ENCODE measurements around the gene DCDC2C. TPM values are rescaled to one million over a fixed set of nuclear protein-coding genes. Genes with fewer than 3 reads are reported as not detected.

The DCDC2C gene
- total RNA-seq, 2 experiments from 2014 or later, result not detected

DNA sequence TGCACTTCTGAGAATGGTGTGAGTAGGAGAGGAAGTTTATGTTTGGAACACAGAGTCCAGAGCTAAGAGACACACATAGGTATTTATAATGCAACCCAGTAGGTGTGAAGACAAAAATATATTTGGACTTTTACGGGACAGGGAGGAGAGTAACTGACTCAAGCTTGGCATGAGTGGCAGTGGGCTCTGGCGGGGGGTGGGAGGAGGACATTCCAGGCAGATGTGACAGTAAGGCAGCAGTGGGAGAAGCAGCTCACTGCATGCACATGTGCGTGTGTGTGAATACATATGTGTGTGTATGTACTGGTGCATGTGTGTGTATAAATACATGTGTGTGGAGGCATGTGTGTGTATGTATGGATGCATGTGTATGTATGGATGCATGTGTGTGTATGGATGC lies 51.4 kb downstream of the DCDC2C start:
- H3K27me3 Mint-ChIP-seq (ENCODE audit: low read depth), result peaks cover 16% of the 10 kb centered on the region
- H3K4me3 Mint-ChIP-seq, result no peak overlapping the region
- no peaks in the 10 kb centered on the region for H3K9me3 Mint-ChIP-seq
- intact Hi-C loops (cut with micrococcal nuclease), result no loop called here
- DNase-seq, result no peak
- H3K4me1 Mint-ChIP-seq (ENCODE audit: low read depth), result no peaks in the 10 kb centered on the region
- no peaks in the 10 kb centered on the region for H3K36me3 Mint-ChIP-seq (ENCODE audit: low read depth)
- CTCF ChIA-PET, result no interaction called here
- no peak overlapping the region for H3K27ac Mint-ChIP-seq

DNA sequence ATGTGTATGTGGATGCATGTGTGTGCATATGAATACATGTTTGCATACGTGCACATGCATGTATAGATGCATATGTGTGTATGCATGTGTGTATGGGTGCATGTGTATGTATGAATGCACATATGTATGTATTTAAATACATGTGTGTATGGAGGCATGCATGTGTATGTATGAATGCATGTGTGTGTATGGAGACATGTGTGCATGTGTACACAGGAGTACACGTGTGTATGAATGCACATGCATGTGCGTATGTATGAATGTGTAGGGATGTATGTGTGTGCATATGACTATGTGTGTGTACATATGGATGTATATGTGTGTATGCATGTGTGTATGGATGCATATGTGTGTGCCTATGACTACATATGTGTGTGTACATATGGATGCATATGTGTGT lies 51.9 kb downstream of the DCDC2C start:
- no peak for DNase-seq
- no peaks in the 10 kb centered on the region for H3K36me3 Mint-ChIP-seq (ENCODE audit: low read depth)
- peaks cover 19% of the 10 kb centered on the region for H3K27me3 Mint-ChIP-seq (ENCODE audit: low read depth)
- intact Hi-C loops (cut with micrococcal nuclease), result no loop called here
- no peaks in the 10 kb centered on the region for H3K9me3 Mint-ChIP-seq
- no peak overlapping the region for H3K27ac Mint-ChIP-seq
- no peak overlapping the region for H3K4me3 Mint-ChIP-seq
- no peaks in the 10 kb centered on the region for H3K4me1 Mint-ChIP-seq (ENCODE audit: low read depth)
- CTCF ChIA-PET, result no interaction called here

DNA sequence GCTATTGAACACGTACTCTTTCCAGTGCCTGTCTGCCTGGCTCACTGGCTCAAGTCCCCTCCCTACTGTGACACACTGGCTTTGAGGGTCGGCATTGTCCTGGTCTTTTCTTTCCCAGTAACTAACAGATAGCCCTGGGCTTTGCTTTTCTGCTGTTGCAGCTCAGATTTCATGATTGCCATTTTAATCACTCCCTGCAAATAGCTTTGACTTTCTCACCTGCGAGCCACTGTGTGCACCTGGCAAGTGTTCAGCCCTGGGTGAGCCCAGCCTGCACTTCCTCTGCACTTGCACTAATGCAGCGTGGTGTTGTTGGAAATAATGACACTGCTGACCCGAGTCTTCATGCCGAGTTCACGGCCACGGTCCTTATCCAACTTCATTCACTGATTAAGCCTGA lies 52.9 kb downstream of the DCDC2C start:
- no peak for DNase-seq
- Mint-ChIP-seq H3K9me3 (no peaks in the 10 kb centered on the region), H3K36me3 (ENCODE audit: low read depth) (no peaks in the 10 kb centered on the region), H3K4me1 (ENCODE audit: low read depth) (no peaks in the 10 kb centered on the region), H3K27me3 (ENCODE audit: low read depth) (peaks cover 15% of the 10 kb centered on the region), H3K4me3 (no peak overlapping the region), H3K27ac (no peak overlapping the region)
- intact Hi-C loops (cut with micrococcal nuclease), result no loop called here
- CTCF ChIA-PET, result no interaction called here

DNA sequence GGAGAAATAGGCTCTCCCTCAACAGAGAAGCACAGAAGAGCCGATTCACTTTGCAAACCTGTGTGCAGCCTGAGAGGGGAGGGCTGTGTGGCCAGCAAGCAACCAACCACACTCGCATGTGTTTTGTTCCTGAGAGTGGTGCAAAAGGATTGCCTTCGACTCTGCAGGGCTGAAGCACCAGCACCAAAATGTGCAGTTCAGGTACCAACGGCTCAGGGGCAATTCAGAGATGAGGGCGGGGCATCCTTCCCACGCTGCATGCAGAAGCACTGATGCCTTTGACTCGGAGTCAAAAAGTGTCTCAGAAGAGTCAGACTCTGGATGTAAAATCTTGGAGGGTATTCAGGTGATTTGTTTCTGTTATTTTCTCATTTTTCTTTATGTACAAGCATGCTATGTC lies 55.5 kb downstream of the DCDC2C start:
- H3K4me3 Mint-ChIP-seq, result no peak overlapping the region
- intact Hi-C loops (cut with micrococcal nuclease), result no loop called here
- no peaks in the 10 kb centered on the region for H3K4me1 Mint-ChIP-seq (ENCODE audit: low read depth)
- CTCF ChIA-PET, result interaction anchor here (1.6 kb wide), 1 partner anchor 22 kb away, joined by 5 read pairs; no protein-coding TSS in a partner anchor
- peaks cover 17% of the 10 kb centered on the region for H3K27me3 Mint-ChIP-seq (ENCODE audit: low read depth)
- DNase-seq, result no peak
- H3K36me3 Mint-ChIP-seq (ENCODE audit: low read depth), result no peaks in the 10 kb centered on the region
- no peaks in the 10 kb centered on the region for H3K9me3 Mint-ChIP-seq
- H3K27ac Mint-ChIP-seq, result no peak overlapping the region

DNA sequence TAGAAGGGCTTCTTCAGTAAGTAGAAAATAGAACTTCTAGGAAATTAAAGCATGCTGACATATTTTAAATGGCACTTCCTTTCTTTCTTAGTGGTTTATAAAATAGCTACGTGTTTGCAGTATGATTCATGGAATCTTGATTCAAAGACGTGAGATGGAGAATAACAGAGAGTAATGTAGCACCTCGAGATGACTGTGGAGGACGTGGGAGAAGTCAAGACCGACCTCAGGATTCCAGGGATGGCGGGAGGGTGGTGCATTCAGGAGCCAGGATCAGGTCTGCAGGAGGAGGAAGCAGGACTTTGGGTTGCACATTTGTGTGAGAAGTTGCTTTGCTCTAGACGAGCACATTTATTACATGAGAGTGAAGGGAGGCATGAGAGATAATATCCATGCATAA lies 56.0 kb downstream of the DCDC2C start:
- intact Hi-C loops (cut with micrococcal nuclease), result no loop called here
- H3K27ac Mint-ChIP-seq, result no peak overlapping the region
- no peaks in the 10 kb centered on the region for H3K36me3 Mint-ChIP-seq (ENCODE audit: low read depth)
- H3K27me3 Mint-ChIP-seq (ENCODE audit: low read depth), result peaks cover 17% of the 10 kb centered on the region
- CTCF ChIA-PET, result interaction anchor here (1.6 kb wide), 1 partner anchor 21 kb away, joined by 5 read pairs; no protein-coding TSS in a partner anchor
- DNase-seq, result no peak
- no peaks in the 10 kb centered on the region for H3K9me3 Mint-ChIP-seq
- no peak overlapping the region for H3K4me3 Mint-ChIP-seq
- no peaks in the 10 kb centered on the region for H3K4me1 Mint-ChIP-seq (ENCODE audit: low read depth)

DNA sequence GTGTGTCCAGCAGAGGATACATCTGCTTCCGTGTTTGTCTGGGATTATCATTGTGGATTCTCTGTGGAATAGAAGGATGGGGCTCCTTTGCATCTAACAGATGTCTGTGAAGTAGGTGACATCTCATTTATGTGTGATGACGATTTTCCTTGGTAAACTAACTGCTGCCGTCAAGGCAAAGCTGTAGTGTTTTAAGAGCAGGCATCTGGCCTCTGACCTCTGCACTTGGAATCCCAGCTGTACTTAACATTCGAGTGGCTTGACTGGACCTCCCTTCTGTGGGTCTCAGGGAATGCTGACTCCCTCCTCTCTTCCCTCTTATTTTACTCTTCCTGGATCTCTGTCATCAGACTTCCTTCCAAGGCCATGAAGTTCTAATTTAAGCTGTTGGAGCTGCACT lies 56.4 kb downstream of the DCDC2C start:
- Mint-ChIP-seq H3K4me3 (no peak overlapping the region), H3K27me3 (ENCODE audit: low read depth) (peaks cover 17% of the 10 kb centered on the region), H3K4me1 (ENCODE audit: low read depth) (no peaks in the 10 kb centered on the region), H3K36me3 (ENCODE audit: low read depth) (no peaks in the 10 kb centered on the region), H3K9me3 (no peaks in the 10 kb centered on the region), H3K27ac (no peak overlapping the region)
- no peak for DNase-seq
- CTCF ChIA-PET, result interaction anchor here (1.6 kb wide), 1 partner anchor 21 kb away, joined by 5 read pairs; no protein-coding TSS in a partner anchor
- intact Hi-C loops (cut with micrococcal nuclease), result no loop called here

DNA sequence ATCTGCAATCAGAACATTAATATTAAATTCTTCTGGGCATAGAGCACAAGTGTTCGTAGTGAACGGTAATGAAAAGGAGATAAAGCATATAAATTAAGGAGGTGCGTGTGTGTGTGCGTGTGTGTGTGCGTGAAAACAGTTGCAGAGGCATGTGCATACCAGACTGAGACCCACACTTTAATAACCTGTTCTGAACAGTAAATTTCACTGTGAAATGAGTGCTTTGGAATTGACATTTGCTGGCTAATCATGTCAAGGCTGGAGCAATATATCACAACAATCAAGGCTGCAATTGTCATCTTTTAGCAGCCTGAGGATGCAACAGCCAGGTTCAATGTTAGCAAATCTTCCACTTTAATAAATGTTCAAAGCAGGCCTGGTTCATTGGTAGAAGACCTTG lies 57.9 kb downstream of the DCDC2C start:
- CTCF ChIA-PET, result interaction anchor here (1.0 kb wide), 1 partner anchor 18 kb away, joined by 4 read pairs; no protein-coding TSS in a partner anchor
- Mint-ChIP-seq H3K36me3 (ENCODE audit: low read depth) (no peaks in the 10 kb centered on the region), H3K27me3 (ENCODE audit: low read depth) (peaks cover 17% of the 10 kb centered on the region), H3K4me1 (ENCODE audit: low read depth) (no peaks in the 10 kb centered on the region), H3K9me3 (no peaks in the 10 kb centered on the region), H3K4me3 (no peak overlapping the region), H3K27ac (no peak overlapping the region)
- no peak for DNase-seq
- intact Hi-C loops (cut with micrococcal nuclease), result no loop called here

DNA sequence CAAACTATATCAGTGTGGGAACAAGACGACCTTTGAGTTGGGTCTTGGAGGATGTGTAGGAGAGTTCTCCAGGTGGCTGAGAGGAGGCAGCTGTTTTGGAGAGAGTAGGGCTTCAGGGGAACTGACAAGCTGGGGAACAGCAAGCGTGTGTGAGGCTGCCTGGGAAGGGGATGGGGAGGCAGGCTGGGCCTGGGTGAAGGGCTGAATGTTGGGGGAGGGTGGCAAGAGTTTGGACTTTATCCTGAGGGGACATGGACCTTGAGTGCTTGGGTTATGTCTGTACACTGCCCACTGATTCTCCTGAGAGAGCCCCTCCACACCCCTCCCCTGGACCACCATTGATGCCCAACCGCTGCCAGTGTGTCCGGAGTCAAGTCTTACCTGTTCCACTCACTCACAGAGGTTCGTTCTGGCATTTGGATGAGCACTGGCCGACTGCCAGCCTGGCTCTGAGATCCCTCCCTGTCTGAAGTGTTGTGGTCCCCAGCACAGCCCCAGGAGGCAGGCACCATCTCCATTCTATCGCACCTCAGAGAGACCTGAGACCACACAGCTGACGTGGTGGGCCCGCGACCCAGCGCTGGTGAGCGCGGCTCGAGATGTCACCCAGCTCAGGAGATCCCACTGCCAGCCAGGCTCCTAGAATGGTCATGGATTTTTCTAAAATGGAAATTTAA lies 59.5 kb downstream of the DCDC2C start:
- no peak for DNase-seq
- H3K27me3 Mint-ChIP-seq (ENCODE audit: low read depth), result peaks cover 15% of the 10 kb centered on the region
- H3K27ac Mint-ChIP-seq, result no peak overlapping the region
- no peak overlapping the region for H3K4me3 Mint-ChIP-seq
- no peaks in the 10 kb centered on the region for H3K4me1 Mint-ChIP-seq (ENCODE audit: low read depth)
- intact Hi-C loops (cut with micrococcal nuclease), result no loop called here
- no peaks in the 10 kb centered on the region for H3K36me3 Mint-ChIP-seq (ENCODE audit: low read depth)
- CTCF ChIA-PET, result no interaction called here
- H3K9me3 Mint-ChIP-seq, result no peaks in the 10 kb centered on the region

DNA sequence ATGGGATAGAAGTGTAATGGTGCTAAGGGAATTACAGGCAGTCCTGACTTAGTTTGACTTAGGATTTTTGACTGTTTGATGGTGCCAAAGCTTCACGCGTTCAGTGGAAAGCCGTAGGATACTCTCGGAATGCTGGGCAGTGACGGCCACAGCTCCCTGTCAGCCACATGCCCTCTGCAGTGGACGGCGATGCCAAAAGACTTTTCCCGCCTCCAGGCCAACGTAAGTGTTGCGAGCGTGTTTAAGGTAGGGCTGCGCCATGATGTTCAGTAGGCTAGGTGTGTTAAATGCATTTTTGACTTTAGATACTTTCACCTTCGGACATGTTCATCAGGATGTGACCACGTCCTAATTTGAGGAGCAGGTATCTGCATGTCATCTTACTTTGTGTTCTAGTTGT lies 63.4 kb downstream of the DCDC2C start:
- intact Hi-C loops (cut with micrococcal nuclease), result no loop called here
- peaks cover 9% of the 10 kb centered on the region for H3K27me3 Mint-ChIP-seq (ENCODE audit: low read depth)

DNA sequence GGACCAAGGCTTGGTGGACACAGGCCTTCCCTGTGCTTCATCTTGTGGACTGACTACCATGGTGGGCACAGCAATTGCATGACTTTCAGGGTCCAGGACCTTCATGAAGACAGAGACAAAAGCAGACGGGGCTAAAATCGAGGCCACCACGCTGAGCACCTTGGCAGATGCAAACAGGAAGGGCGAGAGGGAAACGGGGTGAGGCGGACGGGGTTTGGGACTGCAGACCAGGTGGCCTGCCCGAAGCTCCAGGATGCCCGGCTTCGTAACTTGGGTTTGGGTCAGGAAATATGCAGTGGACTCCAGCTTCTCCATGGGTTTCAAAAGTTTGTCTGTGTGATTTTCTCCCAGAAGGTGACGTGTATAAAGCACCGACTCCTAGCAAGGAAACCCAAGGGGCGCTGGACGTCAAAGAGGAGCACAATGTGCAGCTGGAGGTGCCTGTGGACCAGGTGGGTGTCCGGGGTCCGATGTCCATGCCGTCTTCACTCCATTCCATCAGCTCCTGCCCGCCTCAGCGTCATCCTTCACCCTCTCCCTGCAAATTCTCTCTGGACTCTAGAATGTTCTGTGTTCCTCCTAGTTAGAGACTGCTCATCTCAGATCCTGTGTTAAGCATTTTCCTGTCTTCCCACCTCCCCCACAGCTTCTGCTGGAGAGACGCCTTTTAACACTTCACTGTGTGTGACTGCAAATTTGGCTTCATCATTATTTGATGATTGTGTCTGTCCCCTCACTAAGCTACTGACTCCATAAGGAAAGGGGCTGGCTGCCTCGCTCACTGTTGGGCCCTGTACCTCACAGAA lies 65.8 kb downstream of the DCDC2C start:
- H3K36me3 Mint-ChIP-seq (ENCODE audit: low read depth), result no peaks in the 10 kb centered on the region
- intact Hi-C loops (cut with micrococcal nuclease), result no loop called here
- no peaks in the 10 kb centered on the region for H3K9me3 Mint-ChIP-seq
- H3K4me1 Mint-ChIP-seq (ENCODE audit: low read depth), result no peaks in the 10 kb centered on the region
- CTCF ChIA-PET, result interaction anchor here (0.6 to 0.9 kb wide), 2 partner anchors 10 to 11 kb away, joined by 3 read pairs; no protein-coding TSS in a partner anchor
- no peak overlapping the region for H3K27ac Mint-ChIP-seq
- no peak for DNase-seq
- H3K4me3 Mint-ChIP-seq, result no peak overlapping the region
- H3K27me3 Mint-ChIP-seq (ENCODE audit: low read depth), result peaks cover 12% of the 10 kb centered on the region

More for the DNA sequence above, 63.4 kb downstream of the DCDC2C start:
- no peaks in the 10 kb centered on the region for H3K36me3 Mint-ChIP-seq (ENCODE audit: low read depth)
- no peaks in the 10 kb centered on the region for H3K9me3 Mint-ChIP-seq
- no peak overlapping the region for H3K27ac Mint-ChIP-seq
- CTCF ChIA-PET, result interaction anchor here (0.6 kb wide), 1 partner anchor 63 kb away, joined by 3 read pairs; no protein-coding TSS in a partner anchor
- no peak for DNase-seq
- no peak overlapping the region for H3K4me3 Mint-ChIP-seq
- H3K4me1 Mint-ChIP-seq (ENCODE audit: low read depth), result no peaks in the 10 kb centered on the region

DNA sequence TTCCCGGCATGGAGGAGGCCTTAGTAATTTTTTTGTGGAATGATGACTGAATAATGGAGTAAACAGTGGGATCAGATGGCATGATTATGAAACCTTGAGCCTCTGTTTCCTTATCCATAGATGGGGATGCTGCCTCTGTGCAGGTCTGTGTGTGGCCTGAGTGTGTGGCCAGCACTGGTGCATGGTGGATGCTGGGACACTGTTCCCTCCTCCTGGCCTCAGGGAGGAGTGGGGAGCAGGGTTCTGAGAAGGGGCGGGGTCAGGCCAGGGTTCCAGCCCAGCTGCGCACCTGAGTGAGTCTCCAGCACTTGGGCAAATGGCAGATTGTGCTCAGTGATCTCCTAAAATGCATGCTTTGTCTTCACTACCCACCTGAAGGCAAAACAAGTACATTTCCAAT lies 66.4 kb downstream of the DCDC2C start:
- intact Hi-C loops (cut with micrococcal nuclease), result no loop called here
- CTCF ChIA-PET, result interaction anchor here (0.6 kb wide), 1 partner anchor 11 kb away, joined by 3 read pairs; no protein-coding TSS in a partner anchor

DNA sequence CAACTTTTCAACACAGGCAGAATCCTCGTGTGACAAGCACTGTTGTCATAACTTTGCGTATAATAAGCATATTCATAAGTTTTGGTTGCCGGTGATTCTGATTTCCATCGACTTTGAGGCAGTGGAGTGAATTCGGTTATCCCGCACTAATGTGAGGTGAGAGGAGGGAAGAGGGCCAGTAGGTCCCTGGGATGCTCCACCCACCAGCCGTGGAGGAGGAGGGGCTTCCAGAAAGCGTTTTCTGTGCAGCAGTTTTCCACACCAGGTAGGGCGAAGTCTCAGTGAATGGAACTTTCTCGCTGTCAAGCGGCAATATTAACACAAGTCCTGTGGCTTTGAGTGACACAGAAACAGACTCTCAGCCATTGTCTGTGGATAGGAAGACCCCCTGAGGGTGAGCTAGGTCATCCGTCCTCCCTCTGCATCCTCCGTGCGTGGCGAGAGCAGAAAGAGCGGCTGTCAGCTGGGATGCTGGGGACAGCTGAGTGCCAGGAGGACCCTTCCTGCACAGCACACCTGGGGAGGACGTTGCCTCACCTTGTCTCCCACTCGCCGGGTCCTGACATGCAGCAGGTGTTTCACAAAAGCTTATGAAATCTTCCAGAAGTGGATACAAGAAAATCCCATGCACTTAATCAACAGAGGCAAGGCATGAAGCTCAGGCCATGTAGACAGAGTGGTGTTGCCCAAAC lies 67.5 kb downstream of the DCDC2C start:
- intact Hi-C loops (cut with micrococcal nuclease), result no loop called here
- peaks cover 12% of the 10 kb centered on the region for H3K27me3 Mint-ChIP-seq (ENCODE audit: low read depth)
- H3K4me3 Mint-ChIP-seq, result no peak overlapping the region
- H3K4me1 Mint-ChIP-seq (ENCODE audit: low read depth), result no peaks in the 10 kb centered on the region
- no peak overlapping the region for H3K27ac Mint-ChIP-seq
- no peaks in the 10 kb centered on the region for H3K36me3 Mint-ChIP-seq (ENCODE audit: low read depth)
- no peak for DNase-seq
- no peaks in the 10 kb centered on the region for H3K9me3 Mint-ChIP-seq
- CTCF ChIA-PET, result no interaction called here

More for the DNA sequence above, 66.4 kb downstream of the DCDC2C start:
- no peak overlapping the region for H3K27ac Mint-ChIP-seq
- no peak for DNase-seq
- no peaks in the 10 kb centered on the region for H3K9me3 Mint-ChIP-seq
- no peaks in the 10 kb centered on the region for H3K36me3 Mint-ChIP-seq (ENCODE audit: low read depth)
- H3K4me3 Mint-ChIP-seq, result no peak overlapping the region
- H3K27me3 Mint-ChIP-seq (ENCODE audit: low read depth), result peaks cover 12% of the 10 kb centered on the region
- H3K4me1 Mint-ChIP-seq (ENCODE audit: low read depth), result no peaks in the 10 kb centered on the region

All from activated naive CD4-positive, alpha-beta T cell treated with anti-CD3 and anti-CD28 coated beads for 36 hours (primary cell).